Suprapubic skin (tissue), 4 donors: Measurements from ENCODE around the gene CD244.

Experiments
- CTCF ChIP-seq, 2 donors: fragments of 200-600 bp in 1 of 2; fragments of 450-650 bp in 1 of 2; sonication (generic) in 1 of 2; IDR thresholded peaks; one replicate each; pipeline ENCODE4 v1.5.1; 2016 to 2019; ENCODE audit warnings: antibody characterized with exemption in 2 of 2, mild to moderate bottlenecking in 1 of 2, moderate library complexity in 1 of 2
- POLR2A ChIP-seq, 2 donors: fragments of 450-650 bp; IDR thresholded peaks; one replicate each; pipeline ENCODE4 v1.6.1; 2017; ENCODE audit warnings: antibody characterized with exemption in 2 of 2, mild to moderate bottlenecking in 2 of 2, moderate library complexity in 2 of 2
- POLR2AphosphoS5 ChIP-seq, 3 donors: sonication (generic); formaldehyde crosslinking; IDR thresholded peaks; one replicate each; pipeline ENCODE4 v1.6.1; 2017; ENCODE audit warnings: antibody characterized with exemption in 3 of 3

- no peak for TF ChIP-seq CTCF (IDR thresholded peaks at IDR 0.05)
- no peak for TF ChIP-seq POLR2A (IDR thresholded peaks at IDR 0.05)
- TF ChIP-seq POLR2AphosphoS5 (IDR thresholded peaks at IDR 0.05), result no peak
Measured at GRCh38 chr1:160819186-160819585, 43.5 kb downstream of the CD244 start.
